GM12892 (cell line): Measurements from ENCODE around the gene EPHB1.
"Not testable (repeated sequence)": the region's sequence is repeated elsewhere in the genome, so short reads cannot be mapped to it uniquely, and the experiment has no call there.

ENCODE experiments used
- DNase-seq: peaks from one replicate; pipeline ENCODE4 v3.0.0; 2011; ENCODE audit not compliant: insufficient read length
- FAIRE-seq: peaks from 2 replicates; lab custom pipeline; 2011; peaks lifted over from hg19 to GRCh38; lab: Jason Lieb, UNC
- POLR2A ChIP-seq: IDR thresholded peaks from 2 replicates; pipeline ENCODE4 v1.6.1; 2011; ENCODE audit warnings: low read depth, low read length, control low read depth
- POLR2AphosphoS5 ChIP-seq: IDR thresholded peaks from 2 replicates; pipeline ENCODE4 v1.6.1; 2011; ENCODE audit warnings: low read depth, low read length, control low read depth
- TAF1 ChIP-seq: IDR thresholded peaks from 2 replicates; pipeline ENCODE4 v1.6.1; 2011; ENCODE audit warnings: low read depth, mild to moderate bottlenecking, control low read depth, low read length, borderline replicate concordance

The EPHB1 gene

DNA sequence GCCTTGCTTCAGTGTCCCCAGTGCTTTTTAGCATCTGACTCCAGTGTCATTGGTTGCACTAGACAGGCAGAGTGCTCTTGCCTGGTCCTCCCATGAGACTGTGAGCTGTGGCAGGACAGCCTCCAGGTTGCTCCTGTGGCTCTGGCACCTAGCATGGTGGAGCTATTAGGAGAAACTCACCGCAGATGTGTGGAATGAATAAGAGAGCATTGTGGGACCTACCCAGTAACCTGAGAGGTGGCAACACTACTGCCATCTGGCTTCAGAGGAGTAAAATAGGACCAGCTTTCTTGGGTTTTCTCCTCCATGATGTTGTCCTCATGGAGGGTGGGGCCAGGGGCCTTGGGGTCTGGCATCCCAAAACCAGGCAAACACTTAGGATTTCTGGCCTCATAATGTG, 183.6 kb downstream of the EPHB1 start:
- TF ChIP-seq TAF1 (no peak), POLR2AphosphoS5 (no peak), POLR2A (no peak)
- no peak for DNase-seq
- FAIRE-seq, result peak; percentile 44

DNA sequence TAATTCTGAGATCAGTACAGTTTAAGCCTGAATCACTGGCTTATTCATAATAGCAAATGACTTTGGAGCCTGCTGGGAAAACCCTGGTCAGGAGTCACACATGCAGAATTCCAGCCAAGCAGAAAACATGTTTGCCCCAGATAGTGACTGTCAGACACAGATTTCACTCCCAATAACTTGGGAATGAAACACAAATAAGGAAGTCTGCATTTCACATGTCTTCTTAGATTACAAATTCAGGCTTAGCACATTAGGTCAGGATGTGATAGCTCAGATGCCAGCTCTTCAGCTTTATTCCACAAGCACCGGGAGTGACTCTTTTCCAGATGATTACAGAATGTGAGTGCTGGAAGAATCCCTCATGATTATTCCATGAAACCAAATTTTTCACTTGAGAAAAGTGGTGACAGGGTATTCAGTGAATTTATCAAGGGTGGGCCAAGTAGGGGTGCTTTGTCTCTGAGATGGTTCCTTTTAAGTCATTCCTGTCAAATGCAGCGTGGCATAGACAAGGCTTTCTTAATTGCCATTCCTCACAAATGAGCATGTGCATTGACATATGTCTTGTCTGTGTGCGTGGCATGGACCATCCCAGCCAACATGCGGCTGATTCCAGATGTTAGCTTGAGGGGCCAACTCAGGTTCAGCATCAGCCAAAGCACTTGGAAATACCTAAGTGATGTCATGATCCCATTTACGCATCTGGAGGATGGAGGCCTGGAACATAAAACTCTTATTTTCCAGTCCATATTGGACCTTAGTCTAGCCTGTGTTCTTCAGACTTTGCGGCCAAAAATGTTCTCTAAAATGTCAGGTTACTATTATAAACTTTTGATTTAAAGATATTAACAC, 191.0 kb downstream of the EPHB1 start:
- TF ChIP-seq TAF1, result no peak
- no peak for TF ChIP-seq POLR2A
- no peak for TF ChIP-seq POLR2AphosphoS5
- no peak for FAIRE-seq
- no peak for DNase-seq

DNA sequence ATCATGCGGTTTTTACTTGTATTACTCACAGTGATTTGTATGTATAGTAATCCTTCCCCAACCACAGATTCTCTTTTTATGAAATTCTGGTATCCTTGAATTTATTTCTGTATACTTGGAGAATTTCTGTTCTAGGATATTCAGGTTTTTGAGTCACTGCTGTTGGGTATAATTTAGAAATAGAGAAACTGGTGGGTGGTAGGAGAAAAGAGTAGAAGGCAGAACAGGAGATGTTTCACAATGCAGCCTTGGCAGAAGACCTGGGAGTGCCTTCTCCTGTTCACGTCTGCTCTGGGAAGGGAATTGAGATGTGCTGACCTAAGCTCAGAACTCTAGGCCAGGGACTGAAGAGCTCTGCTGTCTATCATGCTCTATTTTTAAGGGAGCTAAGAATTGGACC, 193.6 kb downstream of the EPHB1 start:
- DNase-seq (no peak), FAIRE-seq (no peak)
- TF ChIP-seq TAF1 (no peak), POLR2A (no peak), POLR2AphosphoS5 (no peak)

DNA sequence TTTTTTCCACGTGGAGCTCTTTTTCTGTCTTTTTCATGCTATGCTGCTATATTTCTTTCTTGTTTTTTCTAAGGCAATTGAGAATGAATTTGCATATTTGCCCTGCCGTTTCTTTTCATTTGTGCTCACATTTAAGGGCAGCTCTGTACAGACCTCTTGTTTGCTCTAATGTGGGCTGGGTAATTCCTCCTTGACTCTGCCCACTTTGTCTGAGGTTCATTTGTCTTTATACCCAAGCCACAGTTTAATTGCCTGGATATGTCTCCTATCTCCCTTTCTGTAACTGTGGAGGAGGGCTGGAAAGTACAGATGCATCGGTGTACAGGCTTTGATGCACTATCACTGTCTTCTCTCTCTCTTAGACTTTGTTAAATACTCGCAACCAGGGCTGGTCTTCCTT, 195.9 kb downstream of the EPHB1 start:
- TF ChIP-seq POLR2AphosphoS5, result no peak
- no peak for TF ChIP-seq TAF1
- no peak for TF ChIP-seq POLR2A
- DNase-seq (no peak), FAIRE-seq (peak; percentile 9)

DNA sequence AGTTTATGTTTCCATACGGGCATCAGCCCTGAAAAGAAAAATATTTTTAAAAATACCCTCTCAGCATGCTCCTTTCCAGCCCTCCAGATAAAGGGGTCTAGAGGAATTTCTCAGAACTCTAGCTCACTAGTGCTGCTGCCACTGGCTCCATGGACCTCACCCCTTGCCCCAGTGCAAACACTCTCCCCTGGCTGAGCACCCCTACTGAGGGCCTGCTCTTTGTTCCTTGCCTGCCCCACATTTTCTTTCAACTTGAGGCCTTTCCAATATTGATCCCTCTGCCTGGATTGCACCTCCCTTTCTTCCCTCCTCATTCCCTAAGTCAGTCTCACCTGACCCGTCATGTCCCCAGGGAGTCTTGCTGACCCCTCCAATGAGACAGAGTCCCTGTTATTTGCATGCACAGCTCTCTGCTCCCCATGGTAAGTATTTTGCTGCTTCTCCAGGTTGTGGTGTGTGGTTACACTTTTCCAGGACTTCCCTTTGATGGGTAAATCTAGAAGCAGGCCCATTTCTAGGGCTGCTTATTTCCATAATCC, 196.5 kb downstream of the EPHB1 start:
- no peak for FAIRE-seq
- no peak for DNase-seq
- TF ChIP-seq POLR2AphosphoS5, result no peak
- no peak for TF ChIP-seq POLR2A
- no peak for TF ChIP-seq TAF1

DNA sequence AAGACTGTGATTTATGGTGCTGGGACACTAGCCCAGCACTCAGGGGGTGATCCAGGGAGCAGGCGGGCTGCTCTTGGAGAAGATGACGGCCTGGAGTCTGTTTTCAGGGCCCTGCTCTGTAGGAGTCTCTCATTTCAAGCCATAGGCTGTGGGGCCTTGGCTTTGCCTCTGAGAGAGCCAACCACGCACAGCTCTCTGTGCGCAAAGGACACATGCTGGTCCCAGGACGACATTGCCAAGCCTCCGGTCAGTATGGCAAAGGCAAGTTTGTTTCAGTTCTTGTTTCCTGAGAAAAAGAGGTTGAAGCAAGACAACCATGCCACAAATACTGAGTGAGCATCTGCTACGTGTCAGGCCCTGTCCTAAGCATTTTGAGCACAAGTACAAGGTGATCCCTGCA, 197.1 kb downstream of the EPHB1 start:
- no peak for TF ChIP-seq POLR2AphosphoS5
- TF ChIP-seq POLR2A, result no peak
- TF ChIP-seq TAF1, result no peak
- FAIRE-seq (no peak), DNase-seq (no peak)

DNA sequence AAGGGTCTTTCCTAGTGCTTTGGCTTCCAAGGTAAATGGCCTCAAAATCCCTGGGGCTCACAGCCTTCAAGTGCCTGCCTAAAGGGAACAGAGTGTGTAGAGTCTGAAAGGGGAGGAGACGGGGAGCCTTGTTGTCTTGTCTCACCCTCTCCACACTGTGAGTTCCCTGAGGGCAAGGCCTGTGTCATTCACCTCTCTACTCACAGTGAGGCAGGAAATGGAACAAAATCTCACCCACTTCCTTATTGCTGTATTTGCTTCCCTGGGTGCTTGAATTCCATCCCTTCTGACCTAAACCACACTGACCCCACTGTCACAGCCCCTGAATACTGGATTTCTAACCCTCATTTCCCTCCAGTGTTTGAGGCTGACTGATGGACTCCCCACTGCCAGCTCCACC, 197.5 kb downstream of the EPHB1 start:
- no peak for FAIRE-seq

DNA sequence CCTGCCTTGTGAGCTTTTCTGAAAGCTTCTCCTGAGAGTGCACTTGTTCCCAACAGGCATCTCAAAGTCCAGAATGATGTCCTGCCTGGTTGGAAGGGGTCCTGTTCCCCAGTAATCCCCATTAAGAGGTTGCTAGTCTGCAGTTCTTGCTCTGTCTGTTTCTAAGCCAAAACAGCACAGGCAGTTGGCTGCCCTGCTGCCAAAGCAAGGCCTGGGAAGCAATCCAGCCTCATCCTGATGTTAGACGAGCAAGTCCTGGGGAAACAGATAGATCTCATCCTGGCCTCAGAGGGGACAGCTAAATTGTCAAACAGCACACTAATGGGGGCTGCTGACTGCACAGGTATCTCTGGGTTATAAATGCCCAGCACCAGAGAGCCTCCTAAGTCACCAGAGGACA, 198.0 kb downstream of the EPHB1 start:
- DNase-seq, result no peak
- no peak for FAIRE-seq
- TF ChIP-seq POLR2A, result no peak
- no peak for TF ChIP-seq TAF1
- no peak for TF ChIP-seq POLR2AphosphoS5

More for the DNA sequence above, 197.5 kb downstream of the EPHB1 start:
- no peak for DNase-seq
- TF ChIP-seq POLR2A (no peak), TAF1 (no peak), POLR2AphosphoS5 (no peak)

DNA sequence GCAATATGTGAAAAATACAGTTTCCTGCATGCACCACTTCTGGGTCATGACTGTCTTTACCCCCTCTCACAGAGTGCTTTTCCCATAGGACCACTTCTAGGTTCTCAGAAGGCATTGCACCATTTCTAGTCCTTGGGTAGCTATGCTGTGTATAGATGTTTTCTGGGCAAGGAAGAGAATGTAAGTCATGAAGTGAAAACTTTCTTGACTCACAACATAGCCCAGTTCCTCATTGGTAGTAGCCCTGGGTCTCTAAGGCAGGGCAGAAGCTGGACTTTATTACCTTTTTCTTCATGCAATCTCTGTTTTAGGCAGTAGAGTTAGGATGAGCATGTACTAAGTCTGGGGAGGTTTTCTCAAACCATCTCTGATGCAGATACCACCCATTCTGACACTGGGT, 203.1 kb downstream of the EPHB1 start:
- DNase-seq (no peak), FAIRE-seq (no peak)

DNA sequence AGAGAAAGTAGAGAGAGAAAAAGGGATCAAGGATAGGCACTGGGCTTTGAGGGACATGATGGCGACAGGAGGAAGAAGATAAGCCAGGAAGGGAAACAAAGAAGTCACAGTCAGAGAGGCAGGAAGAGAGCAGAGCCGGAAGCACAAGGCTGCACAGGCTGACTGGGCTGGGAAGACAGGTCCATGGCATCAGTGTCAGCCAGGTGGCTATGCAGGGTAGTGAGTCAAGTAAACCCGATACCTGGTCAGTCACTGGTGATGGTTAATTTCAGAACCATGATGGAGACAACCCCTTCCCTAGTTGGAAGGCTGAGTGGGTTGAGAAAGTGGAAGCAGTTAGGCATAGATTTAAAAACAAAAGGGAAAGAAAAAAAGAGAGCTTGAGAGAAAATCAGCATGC, 203.8 kb downstream of the EPHB1 start:
- FAIRE-seq, result no peak
- no peak for DNase-seq
- TF ChIP-seq POLR2A, result no peak
- TF ChIP-seq POLR2AphosphoS5, result no peak
- no peak for TF ChIP-seq TAF1

More for the DNA sequence above, 203.1 kb downstream of the EPHB1 start:
- no peak for TF ChIP-seq POLR2A
- TF ChIP-seq TAF1, result no peak
- no peak for TF ChIP-seq POLR2AphosphoS5

DNA sequence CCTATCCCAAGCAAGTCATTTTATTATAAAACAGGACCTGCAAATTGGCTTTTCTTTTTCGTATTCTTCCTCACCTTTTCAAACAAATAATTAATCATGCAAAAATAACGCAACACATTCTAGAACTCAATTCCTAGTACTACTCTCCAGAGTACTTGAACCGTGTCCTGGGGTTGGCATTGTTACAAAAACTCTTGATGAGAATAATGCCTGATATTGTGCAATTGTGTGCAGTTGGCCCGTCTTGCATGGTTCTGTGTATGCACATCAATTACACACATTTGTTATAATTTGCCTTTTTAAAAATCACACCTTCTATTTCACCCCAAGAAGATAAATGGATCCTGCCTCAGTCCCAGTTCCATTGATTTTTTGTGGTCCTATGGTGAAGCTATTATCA, 205.4 kb downstream of the EPHB1 start:
- DNase-seq (no peak), FAIRE-seq (no peak)
- no peak for TF ChIP-seq POLR2A
- TF ChIP-seq POLR2AphosphoS5, result no peak
- TF ChIP-seq TAF1, result no peak

DNA sequence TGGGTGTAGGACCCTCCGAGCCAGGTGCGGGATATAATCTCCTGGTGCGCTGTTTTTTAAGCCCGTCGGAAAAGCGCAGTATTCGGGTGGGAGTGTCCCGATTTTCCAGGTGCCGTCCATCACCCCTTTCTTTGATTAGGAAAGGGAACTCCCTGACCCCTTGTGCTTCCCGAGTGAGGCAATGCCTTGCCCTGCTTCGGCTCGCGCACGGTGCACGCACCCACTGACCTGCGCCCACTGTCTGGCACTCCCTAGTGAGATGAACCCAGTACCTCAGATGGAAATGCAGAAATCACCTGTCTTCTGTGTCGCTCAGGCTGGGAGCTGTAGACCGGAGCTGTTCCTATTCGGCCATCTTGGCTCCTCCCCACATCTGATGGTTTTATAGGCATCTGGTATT, 210.6 kb downstream of the EPHB1 start:
- DNase-seq, result not testable (repeated sequence)

More for the DNA sequence above, 210.6 kb downstream of the EPHB1 start:
- FAIRE-seq, result not testable (repeated sequence)
